Mucosa of gallbladder (tissue), 1 donor: ENCODE measurements around the gene MYOZ2. TPM values are rescaled to one million over a fixed set of nuclear protein-coding genes. Genes with fewer than 3 reads are reported as not detected.

ENCODE experiments used
- total RNA-seq: library from RNA; stranded (reverse); gene quantifications from one replicate; pipeline ENCODE4 v1.2.1, GENCODE V29; 2021
- donor health status: DM: no; HTN: no; CAD: no.

MYOZ2 gene
- total RNA-seq, 1 donor from 2014 or later = 0.32 TPM

Other genes with a start within 250 kb of the MYOZ2 start
- 735 TPM for gene SYNPO2, start 247.0 kb upstream of the MYOZ2 start, total RNA-seq
- 21.7 TPM for gene USP53, start 76.9 kb downstream of the MYOZ2 start, total RNA-seq
- not detected for gene FABP2, start 186.3 kb downstream of the MYOZ2 start, total RNA-seq